Lower leg skin (tissue), 4 donors: ENCODE results near the gene ANKS4B. TPM values are rescaled to one million over a fixed set of nuclear protein-coding genes. Genes with fewer than 3 reads are reported as not detected.

Experiments used
- DNase-seq, 2 donors: peaks; one replicate each; pipeline ENCODE4 v3.0.0-alpha.2; 2019; ENCODE audit warnings: low spot score in 2 of 2
- H3K4me3 ChIP-seq: fragments of 200-600 bp; sonication (generic); 2 replicates; pipeline ENCODE4 v1.5.1; 2017; ENCODE audit warnings: mild to moderate bottlenecking, low read depth; ENCODE audit not compliant: poor library complexity, severe bottlenecking
- POLR2A ChIP-seq, 2 donors: fragments of 450-650 bp; IDR thresholded peaks; one replicate each; pipeline ENCODE4 v1.6.1; 2016 to 2017; ENCODE audit warnings: antibody characterized with exemption in 2 of 2, mild to moderate bottlenecking in 1 of 2, moderate library complexity in 1 of 2
- WGBS, 2 donors: methylation state at CpG; one replicate each; pipeline ENCODE4 v1.1.5; 2018; 5-methylcytosine and 5-hydroxymethylcytosine counted together
- intact Hi-C: fragments of 100-400 bp; cut with DNase I; formaldehyde crosslinking; loops from one replicate; pipeline ENCODE4 v1.15.0; 2023; ENCODE audit warnings: low total_unique reads
- total RNA-seq, 4 donors: library from RNA; depleted of rRNA; stranded (reverse); fragments of >200 nt; gene quantifications; one replicate each; pipeline ENCODE4 v1.1.0, GENCODE V29; 2016
- TF ChIP-seq, protein P1 (sequence below), 3 donors: fragments of 450-650 bp; IDR thresholded peaks; one replicate each; pipeline ENCODE4 v1.5.1; 2016; ENCODE audit warnings: antibody characterized with exemption in 3 of 3, mild to moderate bottlenecking in 3 of 3, moderate library complexity in 2 of 3

The ANKS4B gene
- total RNA-seq, 4 donors from 2014 or later = 0.13 TPM; not detected in 3

DNA sequence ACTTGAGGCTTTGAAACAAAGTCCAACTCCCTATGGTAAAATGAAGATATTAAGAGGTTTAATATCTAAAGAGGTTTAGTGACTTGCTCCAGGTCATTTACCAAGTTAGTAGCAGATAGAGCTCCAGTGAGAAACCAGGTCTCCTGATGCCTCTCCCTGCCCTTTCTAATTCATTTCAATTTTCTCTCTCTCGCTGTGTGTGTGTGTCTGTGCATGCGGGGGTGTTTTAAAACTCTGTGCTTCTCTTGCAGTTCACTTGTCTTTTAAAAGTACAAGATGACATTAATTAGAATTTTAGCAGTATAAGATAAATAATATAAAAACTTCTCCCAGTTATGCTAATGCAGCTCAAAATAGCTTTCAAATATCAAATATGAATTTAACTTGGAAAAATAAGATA, 13.9 kb upstream of the ANKS4B start:
- TF ChIP-seq, protein P1, sequence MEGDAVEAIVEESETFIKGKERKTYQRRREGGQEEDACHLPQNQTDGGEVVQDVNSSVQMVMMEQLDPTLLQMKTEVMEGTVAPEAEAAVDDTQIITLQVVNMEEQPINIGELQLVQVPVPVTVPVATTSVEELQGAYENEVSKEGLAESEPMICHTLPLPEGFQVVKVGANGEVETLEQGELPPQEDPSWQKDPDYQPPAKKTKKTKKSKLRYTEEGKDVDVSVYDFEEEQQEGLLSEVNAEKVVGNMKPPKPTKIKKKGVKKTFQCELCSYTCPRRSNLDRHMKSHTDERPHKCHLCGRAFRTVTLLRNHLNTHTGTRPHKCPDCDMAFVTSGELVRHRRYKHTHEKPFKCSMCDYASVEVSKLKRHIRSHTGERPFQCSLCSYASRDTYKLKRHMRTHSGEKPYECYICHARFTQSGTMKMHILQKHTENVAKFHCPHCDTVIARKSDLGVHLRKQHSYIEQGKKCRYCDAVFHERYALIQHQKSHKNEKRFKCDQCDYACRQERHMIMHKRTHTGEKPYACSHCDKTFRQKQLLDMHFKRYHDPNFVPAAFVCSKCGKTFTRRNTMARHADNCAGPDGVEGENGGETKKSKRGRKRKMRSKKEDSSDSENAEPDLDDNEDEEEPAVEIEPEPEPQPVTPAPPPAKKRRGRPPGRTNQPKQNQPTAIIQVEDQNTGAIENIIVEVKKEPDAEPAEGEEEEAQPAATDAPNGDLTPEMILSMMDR (IDR thresholded peaks at IDR 0.05) = no peak
- TF ChIP-seq POLR2A (IDR thresholded peaks at IDR 0.05) = no peak
- WGBS, 2 donors = 88 to 90% methylated on average over 2 of the region's 2 CpGs
- intact Hi-C loops = no loop called here
- DNase-seq = no peak
- no peak overlapping the region for H3K4me3 ChIP-seq

- intact Hi-C loops = no loop called here
- 75 to 79% methylated on average over 4 of the region's 4 CpGs for WGBS, 2 donors
- DNase-seq = no peak
- TF ChIP-seq, protein P1 (IDR thresholded peaks at IDR 0.05) = no peak
- no peak for TF ChIP-seq POLR2A (IDR thresholded peaks at IDR 0.05)
- no peak overlapping the region for H3K4me3 ChIP-seq
Observed at GRCh38 chr16:21222495-21223337, 10.8 kb upstream of the ANKS4B start.

DNA sequence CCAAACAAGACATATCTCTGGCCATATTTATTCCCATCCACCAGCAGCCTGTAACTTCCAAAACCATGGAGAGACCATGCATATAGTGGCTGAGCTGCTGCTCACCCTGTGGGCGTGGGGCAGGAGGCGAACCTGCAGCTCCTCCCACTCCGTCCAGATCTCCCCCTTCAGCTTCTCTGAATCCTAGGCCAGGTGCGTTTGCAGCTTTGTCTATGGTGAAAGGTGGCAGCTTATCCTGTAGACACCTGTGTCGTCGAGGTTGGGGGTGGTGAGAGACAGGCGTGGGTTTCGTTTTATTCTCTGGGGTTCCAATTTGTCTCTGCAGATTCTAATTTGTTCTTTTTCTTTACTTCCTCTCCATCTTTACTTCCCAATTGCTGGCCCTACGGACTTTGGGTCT, 9.7 kb upstream of the ANKS4B start:
- H3K4me3 ChIP-seq = no peak overlapping the region
- TF ChIP-seq, protein P1 (IDR thresholded peaks at IDR 0.05) = no peak
- TF ChIP-seq POLR2A (IDR thresholded peaks at IDR 0.05) = no peak
- intact Hi-C loops = no loop called here
- no peak for DNase-seq
- WGBS, 2 donors = 77% methylated on average over 9 of the region's 9 CpGs

- no peak overlapping the region for H3K4me3 ChIP-seq
- intact Hi-C loops = no loop called here
- TF ChIP-seq POLR2A (IDR thresholded peaks at IDR 0.05) = no peak
- TF ChIP-seq, protein P1 (IDR thresholded peaks at IDR 0.05) = no peak
- DNase-seq = no peak
- 73 to 77% methylated on average over 2 of the region's 2 CpGs for WGBS, 2 donors
Observed at GRCh38 chr16:21224800-21225199, 8.7 kb upstream of the ANKS4B start.

DNA sequence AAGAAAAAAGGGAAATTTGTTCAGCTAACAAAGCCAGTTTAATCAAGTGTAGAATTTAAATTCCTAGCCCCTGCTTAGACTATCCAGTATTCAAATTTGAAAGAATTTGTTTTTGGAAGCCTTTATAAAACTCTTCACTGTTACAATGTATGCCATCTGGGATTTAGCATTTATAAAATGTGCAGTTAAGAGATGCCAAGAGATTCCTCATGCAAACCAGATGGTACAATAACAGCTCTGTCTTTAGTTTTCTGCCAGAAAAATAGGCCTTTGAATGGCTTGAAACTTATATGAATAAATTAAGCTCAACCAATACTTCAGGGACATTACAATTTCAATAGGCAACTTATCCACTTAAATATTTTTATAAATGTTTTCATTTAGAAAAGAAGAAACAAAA, 6.8 kb upstream of the ANKS4B start:
- TF ChIP-seq POLR2A (IDR thresholded peaks at IDR 0.05) = no peak
- TF ChIP-seq, protein P1 (IDR thresholded peaks at IDR 0.05) = no peak
- intact Hi-C loops = no loop called here
- no peak for DNase-seq
- no peak overlapping the region for H3K4me3 ChIP-seq

- intact Hi-C loops = no loop called here
- H3K4me3 ChIP-seq = no peak overlapping the region
- no peak for DNase-seq
- TF ChIP-seq, protein P1 (IDR thresholded peaks at IDR 0.05) = no peak
- TF ChIP-seq POLR2A (IDR thresholded peaks at IDR 0.05) = no peak
Observed at GRCh38 chr16:21227866-21228265, 5.6 kb upstream of the ANKS4B start.
